A204.1 (cell line): ENCODE data around the gene RABIF.
"Not testable (repeated sequence)": the region's sequence is repeated elsewhere in the genome, so short reads cannot be mapped to it uniquely, and the experiment has no call there.

Source experiments
- FAIRE-seq: peaks from 2 replicates; lab custom pipeline; 2012; peaks lifted over from hg19 to GRCh38; lab: Jason Lieb, UNC

RABIF gene

GRCh38 chr1:202888531-202889360, at the start of gene RABIF:
RABIF (minus strand) TSS chr1:202889149; CDS start chr1:202889098, 51 bp downstream.
- peak; percentile 35 for FAIRE-seq

GRCh38 chr1:202938287-202938925, 49.5 kb upstream of the RABIF start:
- no peak for FAIRE-seq

- FAIRE-seq, result not testable (repeated sequence)
Observed at GRCh38 chr1:202936409-202936808, 47.5 kb upstream of the RABIF start.

GRCh38 chr1:202935844-202936243, 46.9 kb upstream of the RABIF start:
- no peak for FAIRE-seq

GRCh38 chr1:202934755-202935154, 45.8 kb upstream of the RABIF start:
- no peak for FAIRE-seq

- no peak for FAIRE-seq
Observed at GRCh38 chr1:202932476-202932875, 43.5 kb upstream of the RABIF start.

- peak; percentile 44 for FAIRE-seq
Observed at GRCh38 chr1:202926581-202927491, 37.9 kb upstream of the RABIF start, which contains the start of gene KLHL12. KLHL12 (minus strand) TSS chr1:202927234; CDS start chr1:202925162, 2,072 bp downstream.

GRCh38 chr1:202923533-202923932, 34.6 kb upstream of the RABIF start:
- no peak for FAIRE-seq

- FAIRE-seq, result no peak
Observed at GRCh38 chr1:202919615-202920014, 30.7 kb upstream of the RABIF start.

GRCh38 chr1:202915146-202915545, 26.2 kb upstream of the RABIF start:
- FAIRE-seq, result no peak

- not testable (repeated sequence) for FAIRE-seq
Observed at GRCh38 chr1:202912476-202912875, 23.5 kb upstream of the RABIF start.

- no peak for FAIRE-seq
Observed at GRCh38 chr1:202909494-202909893, 20.5 kb upstream of the RABIF start.

GRCh38 chr1:202908998-202909397, 20.0 kb upstream of the RABIF start:
- no peak for FAIRE-seq

GRCh38 chr1:202905331-202905730, 16.4 kb upstream of the RABIF start:
- FAIRE-seq, result no peak

- FAIRE-seq, result not testable (repeated sequence)
Observed at GRCh38 chr1:202903808-202904207, 14.9 kb upstream of the RABIF start.

- no peak for FAIRE-seq
Observed at GRCh38 chr1:202901555-202901954, 12.6 kb upstream of the RABIF start.

GRCh38 chr1:202892501-202892900, 3.6 kb upstream of the RABIF start:
- FAIRE-seq, result no peak

GRCh38 chr1:202890392-202890791, 1.4 kb upstream of the RABIF start:
- FAIRE-seq, result no peak

GRCh38 chr1:202888221-202888530, 773 bp downstream of the RABIF start:
- FAIRE-seq, result no peak

- FAIRE-seq, result no peak
Observed at GRCh38 chr1:202880961-202881460, 7.9 kb downstream of the RABIF start.

GRCh38 chr1:202880062-202880461, 8.9 kb downstream of the RABIF start:
- no peak for FAIRE-seq

GRCh38 chr1:202879128-202879527, 9.8 kb downstream of the RABIF start:
- FAIRE-seq, result no peak
